Omental fat pad (tissue), 4 donors: Measurements from ENCODE around the gene TET2. TPM values are rescaled to one million over a fixed set of nuclear protein-coding genes. Genes with fewer than 3 reads are reported as not detected.

Experiments used
- ATAC-seq: fragments of 150-250 bp; one replicate; pipeline ENCODE4 v1.9.1; 2016; ENCODE audit warnings: mild to moderate bottlenecking, moderate library complexity; ENCODE audit not compliant: low FRiP score
- DNase-seq: peaks from one replicate; pipeline ENCODE4 v3.0.0-alpha.2; 2019; ENCODE audit warnings: low spot score
- CTCF ChIP-seq, 3 donors: fragments of 450-650 bp; IDR thresholded peaks; one replicate each; pipeline ENCODE4 v1.5.1; 2016 to 2017; ENCODE audit warnings: antibody characterized with exemption in 3 of 3, mild to moderate bottlenecking in 3 of 3, moderate library complexity in 2 of 3
- total RNA-seq, 4 donors: library from RNA; depleted of rRNA; stranded (reverse); fragments of >200 nt; gene quantifications; one replicate each; pipeline ENCODE4 v1.1.0, GENCODE V29; 2016

The TET2 gene
- total RNA-seq, 4 donors from 2014 or later, result 17.7 to 36.7 (median 22.1) TPM

- DNase-seq (no peak), ATAC-seq (no peak)
- no peak for TF ChIP-seq CTCF (IDR thresholded peaks at IDR 0.05)
These were observed 19.6 kb upstream of the TET2 start for GRCh38 chr4:105127170-105127445.

GRCh38 chr4:105128208-105128607 is 18.5 kb upstream of the TET2 start:
- ATAC-seq (no peak), DNase-seq (no peak)
- no peak for TF ChIP-seq CTCF (IDR thresholded peaks at IDR 0.05)

GRCh38 chr4:105129286-105130040 is 17.2 kb upstream of the TET2 start:
- no peak for TF ChIP-seq CTCF (IDR thresholded peaks at IDR 0.05)
- no peak for ATAC-seq
- no peak for DNase-seq

- no peak for TF ChIP-seq CTCF (IDR thresholded peaks at IDR 0.05)
- ATAC-seq, result no peak
- DNase-seq, result no peak
These were observed 15.7 kb upstream of the TET2 start for GRCh38 chr4:105130945-105131344.

- DNase-seq (no peak), ATAC-seq (no peak)
- TF ChIP-seq CTCF (IDR thresholded peaks at IDR 0.05), result no peak
These were observed 12.7 kb upstream of the TET2 start for GRCh38 chr4:105133976-105134375.

- DNase-seq (no peak), ATAC-seq (no peak)
- no peak for TF ChIP-seq CTCF (IDR thresholded peaks at IDR 0.05)
These were observed 10.9 kb upstream of the TET2 start for GRCh38 chr4:105135785-105136184.

GRCh38 chr4:105137121-105137875 is 9.4 kb upstream of the TET2 start:
- no peak for ATAC-seq
- no peak for DNase-seq
- no peak for TF ChIP-seq CTCF (IDR thresholded peaks at IDR 0.05)
